ENCODE data around the gene FNIP1.

- TF ChIP-seq EGR1 (IDR thresholded peaks at IDR 0.05) (no peak), TEAD4 (IDR thresholded peaks at IDR 0.05) (no peak)
- TF ChIP-seq, protein P1, sequence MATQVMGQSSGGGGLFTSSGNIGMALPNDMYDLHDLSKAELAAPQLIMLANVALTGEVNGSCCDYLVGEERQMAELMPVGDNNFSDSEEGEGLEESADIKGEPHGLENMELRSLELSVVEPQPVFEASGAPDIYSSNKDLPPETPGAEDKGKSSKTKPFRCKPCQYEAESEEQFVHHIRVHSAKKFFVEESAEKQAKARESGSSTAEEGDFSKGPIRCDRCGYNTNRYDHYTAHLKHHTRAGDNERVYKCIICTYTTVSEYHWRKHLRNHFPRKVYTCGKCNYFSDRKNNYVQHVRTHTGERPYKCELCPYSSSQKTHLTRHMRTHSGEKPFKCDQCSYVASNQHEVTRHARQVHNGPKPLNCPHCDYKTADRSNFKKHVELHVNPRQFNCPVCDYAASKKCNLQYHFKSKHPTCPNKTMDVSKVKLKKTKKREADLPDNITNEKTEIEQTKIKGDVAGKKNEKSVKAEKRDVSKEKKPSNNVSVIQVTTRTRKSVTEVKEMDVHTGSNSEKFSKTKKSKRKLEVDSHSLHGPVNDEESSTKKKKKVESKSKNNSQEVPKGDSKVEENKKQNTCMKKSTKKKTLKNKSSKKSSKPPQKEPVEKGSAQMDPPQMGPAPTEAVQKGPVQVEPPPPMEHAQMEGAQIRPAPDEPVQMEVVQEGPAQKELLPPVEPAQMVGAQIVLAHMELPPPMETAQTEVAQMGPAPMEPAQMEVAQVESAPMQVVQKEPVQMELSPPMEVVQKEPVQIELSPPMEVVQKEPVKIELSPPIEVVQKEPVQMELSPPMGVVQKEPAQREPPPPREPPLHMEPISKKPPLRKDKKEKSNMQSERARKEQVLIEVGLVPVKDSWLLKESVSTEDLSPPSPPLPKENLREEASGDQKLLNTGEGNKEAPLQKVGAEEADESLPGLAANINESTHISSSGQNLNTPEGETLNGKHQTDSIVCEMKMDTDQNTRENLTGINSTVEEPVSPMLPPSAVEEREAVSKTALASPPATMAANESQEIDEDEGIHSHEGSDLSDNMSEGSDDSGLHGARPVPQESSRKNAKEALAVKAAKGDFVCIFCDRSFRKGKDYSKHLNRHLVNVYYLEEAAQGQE (IDR thresholded peaks at IDR 0.05; ENCODE audit: low read depth), result no peak
Measured at GRCh38 chr5:131644370-131644769, 152.4 kb downstream of the FNIP1 start.
